NOMO-1 treated with dmso at 0.1 percent for 144 hours (cell line): ENCODE measurements around the gene NAMPT.
"Not testable (repeated sequence)": the region's sequence is repeated elsewhere in the genome, so short reads cannot be mapped to it uniquely, and the experiment has no call there.

Experiments used
- DNase-seq: peaks from one replicate; lab custom pipeline; 2025; ENCODE audit not compliant: unreplicated experiment; lab: John Stamatoyannopoulos, UW

NAMPT gene

GRCh38 chr7:106234425-106234824 lies 50.4 kb downstream of the NAMPT start:
- no peak for DNase-seq

- no peak for DNase-seq
Measured at GRCh38 chr7:106231856-106232490, 52.8 kb downstream of the NAMPT start.

GRCh38 chr7:106225856-106226255 lies 58.9 kb downstream of the NAMPT start:
- no peak for DNase-seq

- DNase-seq, result no peak
Measured at GRCh38 chr7:106224797-106225196, 60.0 kb downstream of the NAMPT start.

- DNase-seq, result no peak
Measured at GRCh38 chr7:106223156-106223555, 61.6 kb downstream of the NAMPT start.

GRCh38 chr7:106222545-106222944 lies 62.2 kb downstream of the NAMPT start:
- no peak for DNase-seq

- DNase-seq, result no peak
Measured at GRCh38 chr7:106220307-106220706, 64.5 kb downstream of the NAMPT start.

GRCh38 chr7:106219170-106219569 lies 65.6 kb downstream of the NAMPT start:
- DNase-seq, result no peak

- DNase-seq, result no peak
Measured at GRCh38 chr7:106218546-106218945, 66.2 kb downstream of the NAMPT start.

GRCh38 chr7:106216923-106217542 lies 67.8 kb downstream of the NAMPT start:
- DNase-seq, result no peak

- DNase-seq, result no peak
Measured at GRCh38 chr7:106216517-106216922, 68.3 kb downstream of the NAMPT start.

- no peak for DNase-seq
Measured at GRCh38 chr7:106215868-106216516, 68.8 kb downstream of the NAMPT start.

- DNase-seq, result not testable (repeated sequence)
Measured at GRCh38 chr7:106208944-106209343, 75.8 kb downstream of the NAMPT start.

GRCh38 chr7:106206826-106207541 lies 77.8 kb downstream of the NAMPT start:
- no peak for DNase-seq

- DNase-seq, result no peak
Measured at GRCh38 chr7:106205621-106206222, 79.1 kb downstream of the NAMPT start.

GRCh38 chr7:106203473-106203872 lies 81.3 kb downstream of the NAMPT start:
- no peak for DNase-seq

- no peak for DNase-seq
Measured at GRCh38 chr7:106201164-106201563, 83.6 kb downstream of the NAMPT start.

- DNase-seq, result no peak
Measured at GRCh38 chr7:106199813-106200364, 84.9 kb downstream of the NAMPT start.

GRCh38 chr7:106199024-106199423 lies 85.8 kb downstream of the NAMPT start:
- DNase-seq, result no peak
